ENCODE measurements around the gene PITX1. TPM values are rescaled to one million over a fixed set of nuclear protein-coding genes. Genes with fewer than 3 reads are reported as not detected.

The PITX1 gene
- total and polyA plus RNA-seq, 2 of the 13 experiments (the other 11 are each of a cell fraction or from before 2014, with no cell fraction given) = 11.7 to 20.2 TPM

GRCh38 chr5:135008981-135009735 is 24.9 kb downstream of the PITX1 start:
- BruUV-seq (replicated peaks) = no TSS peak
- H3K4me2 ChIP-seq (ENCODE audit: low read depth, low read length) = no peak overlapping the region
- no peaks in the 10 kb centered on the region for H3K27me3 ChIP-seq (ENCODE audit: control insufficient read depth in 1 of 2, insufficient read depth in 2 of 2, low read length in 2 of 2)
- no peak overlapping the region for H3K9ac ChIP-seq (ENCODE audit: insufficient read depth, low read depth, low read length)
- 92% methylated on average over 12 of the region's 13 CpGs for WGBS (ENCODE audit: low lambda C conversion rate)
- H4K20me1 ChIP-seq (ENCODE audit: insufficient read depth, low read length) = no peaks in the 10 kb centered on the region
- ChIA-PET CTCF (ENCODE audit: low intra/inter-chr PET ratio, low total read pairs) (interaction anchor here (3.7 kb wide), 1 partner anchor 182 kb away, joined by 18 read pairs; no protein-coding TSS in a partner anchor), POLR2A (no interaction called here)
- FAIRE-seq (no peak), ATAC-seq (no peak), DNase-seq (ENCODE audit: low spot score) (no peak)
- no peak overlapping the region for H2AFZ ChIP-seq (ENCODE audit: low read length)
- H3K79me2 ChIP-seq (ENCODE audit: insufficient read depth, low read length) = no peaks in the 10 kb centered on the region
- no peaks in the 10 kb centered on the region for H3K36me3 ChIP-seq (replicated peaks in 1 of 2; ENCODE audit: control insufficient read depth in 1 of 2, insufficient read depth in 2 of 2, low read length in 2 of 2)
- peaks cover 9% of the 10 kb centered on the region for H3K4me1 ChIP-seq (ENCODE audit: insufficient read depth, low read length)
- in situ Hi-C loops (cut with HindIII; ENCODE audit: extremely low pct_ligation_motif_present, low pct_unique_long_range_greater_than_20kb) = no loop called here
- H3K27ac ChIP-seq (ENCODE audit: extremely low read length, insufficient read depth, low read length) = no peak overlapping the region
- no peaks in the 10 kb centered on the region for H3K9me3 ChIP-seq (ENCODE audit: low read length)
- H3K4me3 ChIP-seq (replicated peaks in 1 of 3; ENCODE audit: insufficient read depth in 1 of 3, low read depth in 2 of 3, low read length in 3 of 3) = no peak overlapping the region
- intact Hi-C loops (cut with micrococcal nuclease; ENCODE audit: unreplicated experiment) = no loop called here
- TF ChIP-seq ZNF180 (CRISPR knock-in tag; IDR thresholded peaks at IDR 0.05; ENCODE audit: borderline replicate concordance, low read depth) = no peak
- TF ChIP-seq RXRA (CRISPR knock-in tag; IDR thresholded peaks at IDR 0.05) = no peak
- no peak for TF ChIP-seq PAWR (CRISPR knock-in tag; IDR thresholded peaks at IDR 0.05; ENCODE audit: borderline replicate concordance)

GRCh38 chr5:135008556-135008955 is 25.5 kb downstream of the PITX1 start:
- Histone ChIP-seq H3K4me3 (replicated peaks in 1 of 3; ENCODE audit: insufficient read depth in 1 of 3, low read depth in 2 of 3, low read length in 3 of 3) (no peak overlapping the region), H4K20me1 (ENCODE audit: insufficient read depth, low read length) (no peaks in the 10 kb centered on the region), H3K4me1 (ENCODE audit: insufficient read depth, low read length) (0 out of 2 replicates have a peak, but pooled peaks cover 5% of the 10 kb centered on the region), H3K27ac (ENCODE audit: extremely low read length, insufficient read depth, low read length) (no peak overlapping the region), H3K9ac (ENCODE audit: insufficient read depth, low read depth, low read length) (no peak overlapping the region), H3K79me2 (ENCODE audit: insufficient read depth, low read length) (no peaks in the 10 kb centered on the region), H2AFZ (ENCODE audit: low read length) (no peak overlapping the region), H3K27me3 (ENCODE audit: control insufficient read depth in 1 of 2, insufficient read depth in 2 of 2, low read length in 2 of 2) (no peaks in the 10 kb centered on the region), H3K4me2 (ENCODE audit: low read depth, low read length) (no peak overlapping the region), H3K9me3 (ENCODE audit: low read length) (no peaks in the 10 kb centered on the region), H3K36me3 (replicated peaks in 1 of 2; ENCODE audit: control insufficient read depth in 1 of 2, insufficient read depth in 2 of 2, low read length in 2 of 2) (no peaks in the 10 kb centered on the region)
- intact Hi-C loops (cut with micrococcal nuclease; ENCODE audit: unreplicated experiment) = no loop called here
- ChIA-PET POLR2A (no interaction called here), CTCF (ENCODE audit: low intra/inter-chr PET ratio, low total read pairs) (no interaction called here)
- TF ChIP-seq NFE2 (CRISPR knock-in tag; IDR thresholded peaks at IDR 0.05) (no peak), TCF7 (IDR thresholded peaks at IDR 0.05; ENCODE audit: low read depth) (no peak), ZNF878 (CRISPR knock-in tag; IDR thresholded peaks at IDR 0.05) (no peak), BCL6 (CRISPR knock-in tag; IDR thresholded peaks at IDR 0.05) (no peak), KDM3A (CRISPR knock-in tag; IDR thresholded peaks at IDR 0.05; ENCODE audit: low read depth) (no peak), ZNF280D (CRISPR knock-in tag; IDR thresholded peaks at IDR 0.05) (no peak), KLF11 (CRISPR knock-in tag; IDR thresholded peaks at IDR 0.05) (no peak), AKAP8 (CRISPR knock-in tag; IDR thresholded peaks at IDR 0.05) (no peak), ZNF430 (CRISPR knock-in tag; IDR thresholded peaks at IDR 0.05) (no peak), TBX2 (CRISPR knock-in tag; IDR thresholded peaks at IDR 0.05; ENCODE audit: borderline replicate concordance) (no peak), MIER3 (CRISPR knock-in tag; IDR thresholded peaks at IDR 0.05; ENCODE audit: borderline replicate concordance) (no peak), ZNF580 (CRISPR knock-in tag; IDR thresholded peaks at IDR 0.05; ENCODE audit: borderline replicate concordance, low read depth) (no peak), ZNF776 (CRISPR knock-in tag; IDR thresholded peaks at IDR 0.05) (no peak)
- in situ Hi-C loops (cut with HindIII; ENCODE audit: extremely low pct_ligation_motif_present, low pct_unique_long_range_greater_than_20kb) = no loop called here
- 74% methylated on average over 6 of the region's 8 CpGs for WGBS (ENCODE audit: low lambda C conversion rate)
- no peak for ATAC-seq
- DNase-seq (ENCODE audit: low spot score) = no peak
- BruUV-seq (replicated peaks) = no TSS peak
- FAIRE-seq = no peak
